Breast epithelium (tissue), 3 donors: Measurements from ENCODE around the gene HS6ST3.

Source experiments
- POLR2A ChIP-seq: fragments of 450-650 bp; IDR thresholded peaks from one replicate; pipeline ENCODE4 v1.6.1; 2016; ENCODE audit warnings: antibody characterized with exemption, mild to moderate bottlenecking, moderate library complexity
- TF ChIP-seq, protein P1 (sequence below), 3 donors: fragments of 450-650 bp; IDR thresholded peaks; one replicate each; pipeline ENCODE4 v1.5.1; 2016 to 2017; ENCODE audit warnings: antibody characterized with exemption in 3 of 3, mild to moderate bottlenecking in 3 of 3, moderate library complexity in 3 of 3

GRCh38 chr13:96086736-96087135 is 3.2 kb upstream of the HS6ST3 start:
- TF ChIP-seq, protein P1, sequence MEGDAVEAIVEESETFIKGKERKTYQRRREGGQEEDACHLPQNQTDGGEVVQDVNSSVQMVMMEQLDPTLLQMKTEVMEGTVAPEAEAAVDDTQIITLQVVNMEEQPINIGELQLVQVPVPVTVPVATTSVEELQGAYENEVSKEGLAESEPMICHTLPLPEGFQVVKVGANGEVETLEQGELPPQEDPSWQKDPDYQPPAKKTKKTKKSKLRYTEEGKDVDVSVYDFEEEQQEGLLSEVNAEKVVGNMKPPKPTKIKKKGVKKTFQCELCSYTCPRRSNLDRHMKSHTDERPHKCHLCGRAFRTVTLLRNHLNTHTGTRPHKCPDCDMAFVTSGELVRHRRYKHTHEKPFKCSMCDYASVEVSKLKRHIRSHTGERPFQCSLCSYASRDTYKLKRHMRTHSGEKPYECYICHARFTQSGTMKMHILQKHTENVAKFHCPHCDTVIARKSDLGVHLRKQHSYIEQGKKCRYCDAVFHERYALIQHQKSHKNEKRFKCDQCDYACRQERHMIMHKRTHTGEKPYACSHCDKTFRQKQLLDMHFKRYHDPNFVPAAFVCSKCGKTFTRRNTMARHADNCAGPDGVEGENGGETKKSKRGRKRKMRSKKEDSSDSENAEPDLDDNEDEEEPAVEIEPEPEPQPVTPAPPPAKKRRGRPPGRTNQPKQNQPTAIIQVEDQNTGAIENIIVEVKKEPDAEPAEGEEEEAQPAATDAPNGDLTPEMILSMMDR (IDR thresholded peaks at IDR 0.05) = no peak
- no peak for TF ChIP-seq POLR2A
